T-helper 1 cell (primary cell): ENCODE data around the gene TNIP1.

ENCODE experiments used
- DNase-seq, 5 donors: peaks; one replicate each; pipeline ENCODE4 v3.0.0-alpha.2; 2012 to 2020

TNIP1 gene

DNA sequence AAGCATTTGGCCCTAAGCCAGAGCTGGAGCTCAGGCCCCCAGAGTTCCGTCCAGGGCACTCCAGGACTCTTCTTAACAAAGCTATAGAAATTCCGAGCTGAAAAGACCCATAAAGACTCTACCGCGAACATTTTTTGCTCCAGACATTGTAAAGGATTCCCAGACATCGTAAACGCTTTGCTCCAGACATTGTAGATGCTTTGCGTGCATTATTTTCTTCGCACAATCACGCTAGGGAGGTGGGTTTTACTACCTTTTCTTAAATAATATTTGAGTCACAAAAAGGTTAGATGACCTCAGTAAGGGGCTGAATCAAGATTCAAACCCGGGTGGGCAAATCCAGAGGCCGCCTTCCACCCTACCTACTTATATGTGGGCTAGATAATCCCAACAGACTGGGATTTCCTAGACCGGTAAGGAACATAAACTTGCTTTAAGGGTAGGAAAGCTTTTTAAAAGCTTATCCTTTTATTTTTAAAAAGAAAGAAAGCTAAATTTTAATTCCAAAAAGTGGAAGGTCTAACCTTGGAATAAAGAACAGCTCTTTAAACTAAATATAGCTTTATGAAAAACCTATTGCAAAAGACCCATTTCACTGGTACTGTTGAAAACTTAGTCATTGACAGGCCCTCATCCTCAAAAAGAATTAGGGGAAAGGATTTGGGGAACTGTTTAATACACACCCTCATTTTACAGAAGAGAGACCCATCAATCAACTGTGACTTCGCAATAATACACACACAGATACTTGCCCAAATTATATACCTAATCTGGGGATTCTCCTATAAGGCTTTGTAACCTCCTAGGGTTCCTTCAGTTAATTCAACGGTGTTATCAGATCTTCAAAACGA is 822 bp upstream of the TNIP1 start:
- DNase-seq, result no peak

DNA sequence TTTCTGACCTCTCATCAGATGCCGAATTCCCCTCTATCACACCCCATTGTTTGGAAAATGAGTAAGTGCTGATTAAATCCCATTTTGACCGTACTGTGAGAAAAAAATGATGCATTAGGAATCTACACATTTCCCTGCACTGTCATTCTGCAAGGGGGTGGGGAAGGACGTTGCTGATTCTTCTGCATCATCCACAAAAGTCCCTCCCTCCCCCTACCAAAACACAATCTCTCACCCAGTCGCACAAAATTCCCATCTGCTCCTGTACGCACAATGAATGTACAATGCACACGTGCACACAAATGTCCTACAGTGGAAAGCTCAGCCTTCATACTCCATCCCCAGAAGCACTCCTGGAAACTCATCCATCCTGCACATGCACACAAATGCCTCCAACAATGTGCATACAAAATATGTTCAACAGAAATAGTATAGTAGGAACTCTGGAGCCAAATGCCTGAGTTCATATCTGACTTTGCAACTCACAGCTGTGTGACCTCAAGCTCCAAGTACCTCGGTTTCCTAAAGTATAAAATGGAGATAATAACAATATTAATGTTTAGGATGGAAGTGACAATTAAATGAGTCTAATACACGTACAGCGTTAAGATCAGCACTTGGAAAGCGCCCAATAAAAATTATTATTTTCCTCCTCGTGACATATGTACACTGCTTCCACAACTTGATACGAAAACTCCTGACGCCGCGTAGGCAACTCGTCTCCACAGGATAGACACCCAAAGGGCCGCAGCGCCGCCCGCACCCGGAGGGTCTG is 809 bp downstream of the TNIP1 start:
- no peak for DNase-seq

DNA sequence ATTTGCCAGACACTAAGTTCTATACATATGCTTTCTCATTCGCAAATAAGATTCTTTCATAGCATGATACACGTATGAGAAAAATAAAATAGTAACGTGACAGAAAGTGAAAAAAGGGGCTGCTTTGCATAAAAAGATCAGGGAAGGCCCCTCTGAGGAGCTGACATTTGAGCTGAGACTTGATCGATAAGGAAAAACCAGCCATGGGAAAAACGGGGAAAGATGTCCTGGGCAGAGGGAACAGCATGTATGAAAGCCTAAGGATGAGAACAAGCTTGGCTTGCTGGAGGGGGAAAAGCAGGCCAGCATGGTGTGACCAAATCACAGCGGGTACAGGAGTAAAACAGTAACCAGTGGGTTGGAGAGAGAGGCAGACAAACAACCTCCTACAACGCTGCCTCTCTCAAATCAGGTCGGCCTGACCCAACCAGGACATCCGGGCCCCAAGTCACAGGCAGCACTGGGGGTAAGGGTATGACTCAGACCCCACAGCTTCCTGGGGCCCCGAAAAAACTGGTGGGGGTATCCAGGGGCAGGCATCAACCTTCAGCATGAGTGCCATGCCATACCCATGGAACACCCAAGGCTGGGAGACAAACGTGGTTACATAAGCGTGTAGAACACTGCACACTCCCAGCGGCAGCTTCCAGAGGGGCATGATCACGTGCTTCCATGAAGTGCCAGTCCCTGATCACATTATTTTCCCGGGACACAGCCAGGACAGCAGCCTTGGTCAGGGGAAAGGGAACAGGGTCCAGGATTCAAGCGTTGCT is 2.2 kb downstream of the TNIP1 start:
- peak; percentile 40 to 84 (median 51) for DNase-seq

DNA sequence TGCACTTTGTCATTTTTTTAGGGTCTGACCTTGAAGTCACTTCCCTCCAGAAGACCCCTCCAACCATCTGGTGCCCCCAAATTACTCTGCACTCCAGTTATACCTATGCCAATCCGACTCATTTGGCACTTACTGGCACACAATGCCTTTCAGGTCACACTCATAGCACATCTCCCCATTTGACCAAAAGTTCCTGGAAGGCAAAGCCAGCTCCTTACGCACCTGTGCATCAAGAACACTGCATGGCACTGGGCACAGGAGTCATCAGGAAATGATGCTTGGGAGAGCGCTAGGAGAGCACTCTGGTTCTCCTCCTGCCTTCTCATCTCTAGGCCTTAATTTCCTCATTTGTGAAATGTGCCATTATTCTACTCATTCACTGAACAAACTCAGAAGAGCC is 2.9 kb downstream of the TNIP1 start:
- DNase-seq, result no peak

DNA sequence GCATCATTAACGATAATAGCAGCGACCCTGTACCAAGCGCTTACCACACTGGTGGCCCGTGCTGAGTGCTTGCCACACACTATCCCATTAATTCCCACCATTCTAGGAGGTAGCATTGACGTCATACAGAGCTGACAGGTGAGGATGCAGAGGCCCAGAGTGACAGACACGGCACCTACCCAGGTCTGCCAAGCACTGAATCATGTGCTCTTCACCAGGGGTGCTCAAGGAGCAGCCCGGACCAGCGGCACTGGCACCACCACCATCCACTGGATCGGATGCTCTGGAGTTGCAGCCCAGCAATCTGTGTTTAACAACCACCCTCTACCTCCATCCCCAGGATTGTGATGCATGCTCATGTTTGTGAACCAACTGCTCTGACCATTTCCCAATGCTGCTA is 3.4 kb downstream of the TNIP1 start:
- no peak for DNase-seq

DNA sequence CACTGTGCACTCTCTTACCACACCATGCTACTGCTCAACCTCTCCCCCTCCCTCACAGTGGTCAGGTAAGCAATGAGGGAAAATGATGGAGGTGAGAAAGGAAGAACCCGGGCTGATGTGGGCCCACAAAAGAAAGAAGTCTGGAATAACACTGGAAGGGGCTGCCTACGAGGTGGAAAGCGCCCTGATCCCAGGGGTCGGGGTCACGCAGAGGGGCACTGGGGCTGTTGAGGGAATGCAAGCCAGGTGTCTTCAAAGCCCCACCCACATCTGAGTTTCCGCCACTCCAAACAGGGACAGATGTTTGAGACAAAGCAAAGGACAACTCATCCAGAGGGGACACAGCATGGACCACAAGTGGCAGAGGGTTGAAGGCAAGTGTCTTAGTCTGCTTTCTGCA is 4.2 kb downstream of the TNIP1 start:
- no peak for DNase-seq

DNA sequence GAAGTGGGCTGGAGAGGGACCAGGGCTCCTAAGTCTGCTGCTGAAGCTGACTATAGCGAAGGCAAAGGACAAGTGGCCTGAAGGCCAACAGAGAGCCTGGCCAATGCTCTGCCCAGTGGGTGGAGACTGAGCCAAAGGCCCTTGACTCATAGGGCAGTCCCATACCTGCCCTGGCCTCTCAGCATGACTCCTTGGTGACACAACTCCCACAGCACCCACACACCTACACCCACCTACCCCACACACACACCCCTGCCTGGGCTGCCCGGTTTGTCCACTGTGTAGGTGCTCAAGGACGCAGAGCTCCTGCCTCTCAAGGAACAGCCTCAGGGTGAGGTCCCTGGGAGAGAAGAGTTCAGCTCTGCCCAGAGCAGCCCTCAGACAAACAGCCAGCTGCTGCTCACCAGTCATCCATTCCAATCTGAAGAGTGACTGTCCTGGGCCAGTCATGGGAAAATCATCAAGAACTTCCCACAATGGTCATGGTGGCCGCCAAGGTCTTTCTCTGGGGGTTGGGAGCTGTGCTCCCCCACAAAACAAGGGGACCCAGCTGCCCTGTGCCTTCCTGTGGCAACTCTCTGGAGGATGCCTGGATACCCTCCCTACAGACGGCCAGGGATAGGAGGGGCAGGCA is 5.0 kb downstream of the TNIP1 start:
- no peak for DNase-seq

DNA sequence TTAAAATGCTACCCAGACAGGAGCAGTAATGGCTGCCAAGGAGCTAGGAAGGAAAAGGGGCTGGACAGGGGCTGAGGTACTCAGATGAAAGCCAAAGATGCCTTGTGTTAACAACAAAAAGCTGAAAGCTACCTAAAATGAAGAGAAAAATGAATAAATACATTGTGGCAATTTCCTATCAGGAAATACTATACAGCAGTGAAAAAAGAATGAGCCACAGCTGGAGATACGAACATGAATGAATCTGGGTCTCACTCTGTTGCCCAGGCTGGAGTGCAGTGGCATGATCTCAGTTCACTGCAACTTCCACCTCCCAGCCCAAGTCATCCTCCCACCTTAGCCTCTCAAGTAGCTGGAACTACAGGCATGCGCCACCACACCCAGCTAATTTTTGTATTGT is 6.3 kb downstream of the TNIP1 start:
- no peak for DNase-seq

DNA sequence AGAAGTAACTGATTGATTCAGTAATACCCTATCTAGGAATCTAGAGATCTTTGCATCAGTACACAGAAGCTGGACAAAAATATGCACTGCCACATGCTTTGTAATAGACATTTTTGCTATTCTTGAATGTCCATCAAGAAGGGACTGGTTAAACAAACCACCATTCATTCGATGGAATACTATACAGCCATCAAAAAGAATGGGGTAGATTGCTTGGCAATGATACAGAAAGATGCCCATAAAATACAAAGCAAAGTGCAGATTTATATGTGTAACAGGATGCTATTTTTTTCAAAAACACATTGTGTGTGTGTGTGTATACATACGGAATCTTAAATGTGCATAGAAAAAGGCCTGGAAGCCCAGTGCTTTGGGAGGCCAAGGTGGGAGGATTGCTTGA is 7.6 kb downstream of the TNIP1 start:
- DNase-seq, result no peak

DNA sequence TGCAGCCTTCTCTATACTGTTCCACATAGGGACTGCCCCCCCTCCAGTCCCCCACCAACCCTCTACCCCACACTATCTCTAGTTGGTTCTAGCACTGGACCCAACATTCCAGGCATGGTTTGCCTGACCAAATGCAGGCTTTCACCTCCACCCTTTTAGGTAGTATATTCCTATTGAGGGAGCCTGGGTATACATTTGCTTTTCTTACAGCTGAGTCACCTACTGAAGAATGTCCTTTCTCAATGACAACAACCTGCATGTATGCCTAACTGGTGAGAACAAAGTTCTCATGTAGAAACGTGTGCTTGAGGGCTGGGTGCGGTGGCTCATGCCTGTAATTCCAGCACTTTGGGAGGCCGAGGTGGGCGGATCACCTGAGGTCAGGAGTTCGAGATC is 8.2 kb downstream of the TNIP1 start:
- DNase-seq, result no peak

DNA sequence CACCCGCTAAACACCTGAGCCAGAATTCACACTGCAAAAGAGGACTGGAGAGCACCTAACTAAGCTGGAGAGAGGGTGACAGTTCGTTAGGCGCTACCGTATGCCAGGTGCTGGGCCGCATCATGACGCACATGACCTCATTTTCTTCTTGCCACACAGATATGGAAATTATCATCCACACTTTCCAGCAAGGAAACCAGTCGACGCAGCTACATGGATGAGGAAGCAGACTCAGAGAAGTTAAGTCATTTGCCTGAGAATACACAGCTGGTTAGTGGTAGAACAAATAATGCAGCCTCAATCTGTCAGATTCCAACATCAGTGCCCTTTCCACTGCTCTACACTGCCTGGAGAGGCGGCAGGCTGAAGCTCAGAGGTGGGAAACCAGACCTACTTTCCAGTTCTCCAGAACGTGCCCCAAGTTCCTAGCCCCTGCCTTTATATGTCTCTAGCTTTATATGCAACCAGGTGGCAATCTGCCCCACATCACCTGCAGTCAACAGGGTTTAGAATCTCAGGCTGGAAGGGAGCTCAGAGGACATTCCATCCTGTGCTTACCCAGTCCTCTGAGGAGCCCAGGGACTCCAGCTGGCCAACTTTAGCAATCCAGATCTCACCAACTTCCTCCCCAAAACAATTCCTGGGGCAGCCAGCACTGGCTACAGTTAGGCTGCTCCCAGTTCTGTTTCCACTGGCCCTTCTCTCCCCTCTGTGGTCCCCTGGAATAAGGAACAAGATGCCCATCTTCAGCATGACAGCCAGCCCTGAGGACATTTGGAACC is 8.8 kb downstream of the TNIP1 start:
- no peak for DNase-seq

DNA sequence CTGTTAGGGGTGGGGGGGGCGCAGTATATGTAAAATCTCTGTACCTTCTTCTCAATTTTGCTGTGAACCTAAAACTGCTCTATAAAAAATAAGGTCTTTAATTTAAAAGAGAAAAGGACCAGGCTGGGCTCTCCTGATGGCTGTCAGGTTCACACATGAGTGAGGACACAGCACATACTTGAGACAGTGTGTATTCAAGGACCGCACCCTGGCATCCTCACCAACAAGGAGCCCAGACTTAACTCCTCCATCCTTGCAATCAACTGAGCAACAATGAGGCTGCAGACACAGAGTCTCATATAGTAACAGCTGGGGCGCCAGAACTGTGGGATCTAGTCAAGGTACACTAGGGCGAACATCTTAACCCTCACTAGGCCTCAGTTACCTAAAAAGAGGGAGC is 9.8 kb downstream of the TNIP1 start:
- no peak for DNase-seq

DNA sequence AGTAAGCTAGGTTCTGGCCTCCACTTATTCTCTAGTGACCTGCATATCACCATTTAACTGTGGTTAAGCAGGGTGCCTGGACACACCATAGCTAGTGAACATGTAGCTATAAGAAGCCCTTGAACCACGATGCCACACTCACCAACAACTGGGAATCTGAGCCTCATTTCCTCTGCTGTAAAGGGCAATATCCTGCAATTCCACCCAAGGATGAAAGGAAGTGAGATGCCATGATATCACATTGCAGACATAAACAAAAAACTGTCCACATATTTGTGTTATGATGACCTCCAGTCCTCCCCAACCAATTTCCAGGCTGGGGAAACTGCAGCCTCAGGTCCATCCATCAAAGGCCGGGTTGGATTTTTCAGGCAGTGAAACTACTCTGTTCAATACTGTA is 10.4 kb downstream of the TNIP1 start:
- no peak for DNase-seq

DNA sequence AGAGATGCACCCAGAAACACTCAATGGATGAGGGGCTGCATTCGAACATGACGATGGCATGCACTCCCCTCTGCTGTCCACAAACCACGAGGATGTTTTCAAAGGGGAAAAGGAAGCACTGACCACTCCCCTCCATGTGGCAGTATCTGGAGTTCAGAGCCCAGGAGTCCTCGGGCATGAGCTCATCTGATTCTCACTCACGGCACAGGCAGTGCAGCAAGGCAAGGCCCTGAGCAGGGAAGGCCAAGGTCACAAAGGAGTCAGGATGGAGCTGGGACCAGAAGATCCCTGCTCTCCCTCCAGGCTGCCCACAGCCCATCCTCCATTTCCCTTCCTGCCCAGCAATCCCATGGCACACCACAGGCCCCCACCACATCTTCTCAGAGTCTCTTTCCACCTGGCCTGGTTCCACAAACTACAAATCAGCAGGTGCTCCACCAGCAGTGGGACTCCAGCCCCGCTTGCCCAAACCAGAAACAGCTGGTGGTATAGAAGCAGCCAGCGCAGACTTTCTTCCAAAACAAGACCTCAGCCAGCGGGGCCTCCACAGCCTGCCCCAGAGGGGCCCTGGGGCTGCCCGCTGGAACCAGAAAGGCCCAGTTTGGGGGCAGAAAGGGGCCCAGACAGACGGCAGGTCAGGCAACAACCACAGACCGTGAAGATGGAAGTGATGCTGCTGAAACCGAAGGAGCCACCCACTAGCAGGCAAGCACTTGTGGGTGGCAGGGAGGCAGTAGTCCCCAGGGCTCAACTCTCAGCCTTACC is 12.2 kb downstream of the TNIP1 start:
- DNase-seq, result no peak

DNA sequence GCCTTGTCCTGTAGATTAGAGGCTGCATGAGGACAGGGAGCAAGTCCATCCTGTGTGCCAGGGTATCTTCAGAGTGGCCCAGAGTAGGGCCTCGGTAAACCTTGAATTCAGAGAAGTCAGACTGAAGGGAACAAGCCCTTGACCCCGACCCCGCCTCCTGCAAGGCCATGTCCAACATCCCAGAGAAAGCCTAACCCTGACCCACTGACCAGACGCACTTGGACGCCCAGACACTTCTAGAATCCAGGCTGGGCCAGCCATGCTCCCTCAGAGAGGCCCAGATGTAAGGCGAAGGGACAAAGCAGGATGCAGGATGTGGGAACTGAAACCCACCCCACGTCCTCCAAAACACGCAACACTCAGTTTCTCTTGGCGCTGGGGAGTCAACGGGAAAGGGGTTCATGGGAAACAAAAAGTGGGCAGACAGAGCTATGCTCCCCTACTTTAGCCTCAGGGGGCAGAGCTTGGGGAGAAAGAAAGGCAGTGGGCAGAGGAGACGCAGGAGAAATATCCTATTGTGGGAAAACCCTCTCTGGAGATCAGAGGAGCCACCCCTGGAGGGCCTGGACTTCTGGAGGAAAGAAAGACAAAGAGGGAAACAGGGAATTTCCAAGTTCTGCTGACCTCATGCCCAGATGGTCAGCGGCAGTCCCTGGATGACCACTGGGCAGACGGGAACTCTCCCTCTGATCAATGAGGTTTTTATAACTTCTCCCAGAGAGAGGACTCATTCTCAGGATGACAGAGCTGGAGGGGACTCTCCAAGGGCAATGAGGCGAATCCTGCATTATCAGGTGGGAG is 13.0 kb downstream of the TNIP1 start:
- DNase-seq, result no peak

DNA sequence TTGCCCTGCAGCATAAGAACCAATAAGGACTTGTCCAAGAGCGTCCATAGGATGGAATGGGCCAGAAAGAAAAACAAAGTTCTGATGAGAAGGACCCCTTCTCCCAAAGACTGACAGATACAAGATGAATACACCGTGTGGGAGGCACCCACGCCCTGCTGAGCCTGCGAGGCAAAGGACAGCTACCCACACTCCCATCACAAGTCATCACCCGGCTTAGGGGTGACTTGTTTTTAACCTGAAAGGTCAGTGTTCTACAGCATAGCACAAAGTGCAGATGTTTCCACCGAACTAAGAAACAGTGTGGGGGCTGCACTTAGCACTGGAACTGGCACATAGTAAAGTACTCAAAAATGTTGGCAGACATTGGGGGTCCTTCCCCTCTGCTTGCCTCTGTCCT is 13.9 kb downstream of the TNIP1 start:
- no peak for DNase-seq

DNA sequence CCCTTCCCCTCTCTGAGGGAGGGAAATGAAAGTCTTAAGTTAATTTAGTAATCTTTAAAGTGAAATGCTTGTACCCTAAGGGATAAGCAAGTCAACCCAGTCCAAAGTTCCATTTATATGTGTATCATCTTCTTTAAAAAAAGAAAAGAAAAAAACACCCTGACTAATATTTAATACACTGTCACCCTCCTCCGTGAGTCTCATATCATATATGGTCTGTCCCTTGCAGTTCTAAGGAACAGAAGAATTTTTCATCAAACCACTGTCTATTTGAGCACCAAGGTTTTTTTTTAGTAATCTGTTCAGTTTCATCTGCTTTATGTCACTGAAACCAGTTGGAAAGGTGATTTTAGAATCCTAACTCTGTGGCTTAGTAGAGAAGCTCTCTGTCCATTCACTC is 15.2 kb downstream of the TNIP1 start:
- DNase-seq, result no peak

DNA sequence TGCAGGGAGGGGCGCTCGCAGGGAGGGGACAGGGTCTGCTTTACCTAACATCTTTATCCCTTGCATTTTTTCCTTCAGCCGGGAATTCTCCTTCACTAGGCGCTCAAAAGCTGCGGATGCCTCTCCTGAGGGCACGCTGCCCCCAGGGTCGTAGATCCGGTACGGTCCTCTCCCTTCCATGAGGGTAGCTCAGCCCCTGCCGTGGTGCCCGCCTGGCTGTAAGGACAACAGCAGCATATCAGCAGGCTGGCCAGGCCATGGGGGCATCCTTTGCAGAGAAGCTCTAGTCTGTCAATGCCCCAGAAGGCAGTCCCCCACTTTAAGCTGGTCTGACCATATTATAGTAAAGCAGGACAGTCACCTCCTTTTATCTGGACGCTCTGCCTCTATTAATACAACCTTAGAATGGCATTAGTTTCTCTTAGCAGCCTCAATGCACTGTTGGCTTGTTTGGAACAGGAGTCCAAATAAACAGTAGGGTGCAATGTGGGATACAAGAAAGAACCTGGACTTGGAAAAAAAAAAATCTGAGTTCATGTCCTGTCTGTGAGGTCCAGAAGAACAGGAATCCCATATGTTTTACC is 15.8 kb downstream of the TNIP1 start:
- DNase-seq, result no peak

DNA sequence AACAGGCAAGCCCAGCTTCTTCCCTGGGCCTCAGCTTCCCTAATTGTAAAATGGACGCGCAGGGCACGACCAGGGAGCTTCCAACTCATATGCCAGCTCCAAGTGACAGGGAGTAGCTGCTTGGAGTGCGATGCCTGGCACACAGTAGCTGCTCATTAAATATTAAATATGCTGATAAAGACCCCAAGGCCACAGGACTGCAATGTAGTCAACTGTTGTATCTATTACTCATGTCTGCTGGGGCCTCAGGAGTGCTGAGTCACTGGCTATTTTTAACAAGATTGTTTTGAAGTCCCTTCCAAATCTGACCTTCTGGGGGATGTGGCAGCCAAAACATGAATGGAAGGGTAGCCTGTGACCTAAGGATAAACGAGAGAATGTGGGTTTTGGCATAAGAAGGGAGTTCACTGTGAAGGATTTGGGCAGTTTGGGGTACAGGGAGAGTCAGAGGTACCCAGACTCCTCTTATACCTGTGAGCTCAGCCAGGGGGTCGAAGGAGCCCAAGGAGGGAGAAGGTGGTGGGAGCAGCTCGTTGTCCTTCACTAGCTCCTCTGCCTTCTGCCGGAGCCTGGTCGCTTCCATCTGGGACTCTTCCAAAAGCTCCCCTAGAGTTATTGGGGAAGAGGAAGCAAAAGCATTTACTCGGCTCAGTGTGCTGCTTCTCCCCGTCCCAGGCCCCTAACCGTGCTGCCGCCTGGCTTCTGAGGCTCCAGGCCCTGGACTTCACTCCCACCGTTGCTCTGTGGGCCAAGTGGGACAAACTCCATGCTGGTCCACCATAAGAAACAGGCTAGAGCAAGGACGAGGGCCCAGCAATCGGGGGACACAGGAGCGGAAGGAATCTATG is 17.5 kb downstream of the TNIP1 start:
- no peak for DNase-seq
